H1 (cell line): ENCODE measurements around the gene UBASH3B. TPM values are rescaled to one million over a fixed set of nuclear protein-coding genes. Genes with fewer than 3 reads are reported as not detected.

Experiments used
- CTCF ChIA-PET: fragments of 300-600 bp; sonication (Branson Sonifier 250); formaldehyde crosslinking; loops from one replicate; lab custom pipeline; 2021; ENCODE audit not compliant: partially characterized antibody; lab: Charles Lee
- POLR2A ChIA-PET: fragments of 300-600 bp; sonication (Branson Sonifier 250); formaldehyde crosslinking; loops from one replicate; lab custom pipeline; 2021; ENCODE audit warnings: inconsistent platforms; ENCODE audit not compliant: partially characterized antibody; lab: Charles Lee
- DNase-seq, 2 experiments: peaks; one replicate each; pipeline versions ENCODE4 v3.0.0 to v3.0.0-alpha.2; 2010 to 2022; ENCODE audit warnings: low spot score in 2 of 2, low read depth in 1 of 2, mixed read lengths in 1 of 2
- FAIRE-seq: peaks from 2 replicates; lab custom pipeline; 2011; peaks lifted over from hg19 to GRCh38; lab: Jason Lieb, UNC
- H2AFZ ChIP-seq: 2 replicates; pipeline ENCODE4 v1.8.1; 2012; ENCODE audit warnings: low read length, inconsistent platforms
- H2AK5ac ChIP-seq: 2 replicates; pipeline ENCODE4 v1.6.1; 2013; ENCODE audit warnings: low read depth, low read length
- H2BK120ac ChIP-seq: replicated peaks from 2 replicates; pipeline ENCODE3; 2013; ENCODE audit warnings: low read depth, low read length, inconsistent platforms
- H2BK12ac ChIP-seq: 2 replicates; pipeline ENCODE4 v1.6.1; 2013; ENCODE audit warnings: low read depth, low read length
- H2BK15ac ChIP-seq: 2 replicates; pipeline ENCODE4 v1.6.1; 2013; ENCODE audit warnings: low read length
- H2BK20ac ChIP-seq: 2 replicates; pipeline ENCODE4 v1.6.1; 2013; ENCODE audit warnings: low read length
- H2BK5ac ChIP-seq: 2 replicates; pipeline ENCODE4 v1.6.1; 2013; ENCODE audit warnings: low read depth, low read length
- H3K14ac ChIP-seq: 2 replicates; pipeline ENCODE4 v1.6.1; 2013; ENCODE audit warnings: inconsistent platforms; ENCODE audit not compliant: insufficient read length
- H3K18ac ChIP-seq: 2 replicates; pipeline ENCODE4 v1.6.1; 2013; ENCODE audit warnings: low read length; ENCODE audit errors: extremely low read depth
- H3K23ac ChIP-seq: 2 replicates; pipeline ENCODE4 v1.6.1; 2013; ENCODE audit warnings: inconsistent platforms; ENCODE audit not compliant: insufficient read length
- H3K23me2 ChIP-seq: 2 replicates; pipeline ENCODE4 v1.6.1; 2013; ENCODE audit warnings: low read depth, low read length
- H3K27ac ChIP-seq: 2 replicates; pipeline ENCODE4 v1.6.1; 2011; ENCODE audit warnings: low read depth, low read length, inconsistent platforms
- H3K27me3 ChIP-seq, 4 experiments: replicated peaks in 1 of 4; 1 replicate in 1 of 4; 2 replicates in 3 of 4; pipeline versions ENCODE4 v1.6.1 to v1.8.1; 2011 to 2013; ENCODE audit warnings: low read length in 3 of 4, mild to moderate bottlenecking in 3 of 4, inconsistent platforms in 2 of 4, mixed read lengths in 2 of 4, moderate library complexity in 1 of 4; ENCODE audit not compliant: control insufficient read depth in 3 of 4, insufficient read depth in 3 of 4; ENCODE audit errors: extremely low read depth in 1 of 4
- H3K36me3 ChIP-seq, 4 experiments: 2 replicates each; pipeline versions ENCODE4 v1.6.1 to v1.8.1; 2011 to 2013; ENCODE audit warnings: mild to moderate bottlenecking in 4 of 4, low read length in 3 of 4, moderate library complexity in 2 of 4, control low read depth in 1 of 4, inconsistent platforms in 1 of 4; ENCODE audit not compliant: insufficient read depth in 4 of 4, control insufficient read depth in 2 of 4
- H3K4ac ChIP-seq: replicated peaks from 2 replicates; pipeline ENCODE3; 2013; ENCODE audit warnings: low read length, low read depth, mixed read lengths, inconsistent platforms; ENCODE audit not compliant: insufficient read length
- H3K4me1 ChIP-seq, 4 experiments: replicated peaks in 1 of 4; 1 replicate in 1 of 4; 2 replicates in 3 of 4; pipeline versions ENCODE4 v1.6.1 to v1.8.1; 2011 to 2013; ENCODE audit warnings: low read length in 3 of 4, inconsistent platforms in 2 of 4, mixed read lengths in 1 of 4; ENCODE audit not compliant: insufficient read depth in 4 of 4, control insufficient read depth in 3 of 4
- H3K4me2 ChIP-seq, 2 experiments: 2 replicates each; pipeline versions ENCODE4 v1.6.1 to v1.8.1; 2011 to 2013; ENCODE audit warnings: low read depth in 2 of 2, low read length in 2 of 2, control low read depth in 1 of 2, inconsistent platforms in 1 of 2, mild to moderate bottlenecking in 1 of 2; ENCODE audit not compliant: insufficient read depth in 1 of 2
- H3K4me3 ChIP-seq, 4 experiments: fragments of 200-600, 300-600 bp in 1 of 4; sonication (generic), shearing (Covaris generic), sonication (Bioruptor Twin) in 1 of 4; 2 replicates each; pipeline versions ENCODE4 v1.5.1 to v1.8.1; 2011 to 2016; ENCODE audit warnings: low read length in 4 of 4, low read depth in 3 of 4, control low read depth in 2 of 4, inconsistent platforms in 2 of 4, mild to moderate bottlenecking in 2 of 4, mixed read lengths in 1 of 4, moderate library complexity in 1 of 4; ENCODE audit not compliant: insufficient read depth in 2 of 4; ENCODE audit errors: extremely low read depth in 1 of 4
- H3K56ac ChIP-seq: replicated peaks from 2 replicates; pipeline ENCODE3; 2013; ENCODE audit warnings: low read depth, mild to moderate bottlenecking, mixed read lengths, low read length, inconsistent platforms; ENCODE audit not compliant: insufficient read length
- H3K79me1 ChIP-seq: 2 replicates; pipeline ENCODE4 v1.6.1; 2013; ENCODE audit warnings: low read depth, low read length, control low read depth
- H3K79me2 ChIP-seq, 2 experiments: 2 replicates each; pipeline versions ENCODE4 v1.6.1 to v1.8.1; 2012 to 2013; ENCODE audit warnings: low read length in 2 of 2, mild to moderate bottlenecking in 2 of 2, inconsistent platforms in 1 of 2; ENCODE audit not compliant: insufficient read depth in 2 of 2, control insufficient read depth in 1 of 2
- H3K9ac ChIP-seq, 4 experiments: replicated peaks in 1 of 4; 1 replicate in 1 of 4; 2 replicates in 3 of 4; pipeline versions ENCODE4 v1.6.1 to v1.8.1; 2011 to 2013; ENCODE audit warnings: low read depth in 3 of 4, low read length in 3 of 4, control low read depth in 2 of 4, mild to moderate bottlenecking in 2 of 4, moderate library complexity in 2 of 4, inconsistent platforms in 1 of 4; ENCODE audit errors: extremely low read depth in 1 of 4
- H3K9me3 ChIP-seq, 2 experiments: 2 replicates each; pipeline versions ENCODE4 v1.6.1 to v1.8.1; 2012 to 2013; ENCODE audit warnings: mild to moderate bottlenecking in 2 of 2, moderate library complexity in 2 of 2, control low read depth in 1 of 2, inconsistent platforms in 1 of 2, low read depth in 1 of 2, low read length in 1 of 2, mixed read lengths in 1 of 2; ENCODE audit not compliant: insufficient read depth in 2 of 2
- H4K20me1 ChIP-seq, 2 experiments: replicated peaks in 1 of 2; 2 replicates each; pipeline versions ENCODE3 to v1.8.1; 2011 to 2013; ENCODE audit warnings: inconsistent platforms in 2 of 2, low read length in 2 of 2, mild to moderate bottlenecking in 1 of 2; ENCODE audit not compliant: insufficient read depth in 2 of 2, control insufficient read depth in 1 of 2
- H4K5ac ChIP-seq: 2 replicates; pipeline ENCODE4 v1.6.1; 2013; ENCODE audit warnings: low read length, low read depth, mixed read lengths, inconsistent platforms; ENCODE audit not compliant: insufficient read length
- H4K8ac ChIP-seq: 2 replicates; pipeline ENCODE4 v1.8.0; 2013; ENCODE audit warnings: mild to moderate bottlenecking, moderate library complexity, low read length, inconsistent platforms; ENCODE audit not compliant: insufficient read depth; ENCODE audit errors: extremely low read depth
- H4K91ac ChIP-seq: replicated peaks from 2 replicates; pipeline ENCODE3; 2013; ENCODE audit warnings: low read length, mixed read lengths, inconsistent platforms; ENCODE audit not compliant: insufficient read length
- ATF3 ChIP-seq: IDR thresholded peaks from 2 replicates; pipeline ENCODE4 v1.6.1; 2011; ENCODE audit warnings: low read depth, mild to moderate bottlenecking, low read length; ENCODE audit not compliant: insufficient read depth
- BCL11A ChIP-seq, 2 experiments: IDR thresholded peaks; one replicate each; pipeline ENCODE4 v1.6.1; 2011; ENCODE audit warnings: low read depth in 2 of 2, low read length in 2 of 2, mild to moderate bottlenecking in 2 of 2
- CHD1 ChIP-seq: IDR thresholded peaks from 2 replicates; pipeline ENCODE4 v1.6.1; 2012; ENCODE audit warnings: low read depth, low read length, improper control_type of control experiment
- FOSL1 ChIP-seq: IDR thresholded peaks from 2 replicates; pipeline ENCODE4 v1.6.1; 2011; ENCODE audit warnings: mild to moderate bottlenecking, low read depth, low read length, moderate library complexity; ENCODE audit not compliant: insufficient read depth
- GTF2F1 ChIP-seq: IDR thresholded peaks from 2 replicates; pipeline ENCODE4 v1.6.1; 2012; ENCODE audit warnings: low read depth, low read length, improper control_type of control experiment, borderline replicate concordance
- RAD21 ChIP-seq, 2 experiments: IDR thresholded peaks in 1 of 2; conservative IDR thresholded peaks in 1 of 2; 2 replicates each; pipeline ENCODE4 v1.6.1; 2011; ENCODE audit warnings: low read depth in 2 of 2, low read length in 2 of 2, improper control_type of control experiment in 1 of 2, inconsistent platforms in 1 of 2, mild to moderate bottlenecking in 1 of 2, moderate library complexity in 1 of 2
- SAP30 ChIP-seq: fragments of 300-600 bp; sonication (generic); IDR thresholded peaks from 2 replicates; pipeline ENCODE4 v1.7.1; 2012; ENCODE audit warnings: low read length, moderate library complexity, mild to moderate bottlenecking, inconsistent platforms; ENCODE audit not compliant: insufficient read depth, insufficient replicate concordance
- TEAD4 ChIP-seq: IDR thresholded peaks from 2 replicates; pipeline ENCODE4 v1.6.1; 2012; ENCODE audit warnings: low read depth, low read length, inconsistent platforms, mixed read lengths
- WGBS, 2 experiments: shearing (Covaris generic) in 1 of 2; methylation state at CpG; one replicate each; pipeline versions ENCODE4 v1.1.6 to v1.1.7; 2013 to 2015; ENCODE audit warnings: low lambda C conversion rate in 2 of 2, mixed read lengths in 2 of 2, inconsistent platforms in 1 of 2, low coverage in 1 of 2, missing lambda C conversion rate in 1 of 2; ENCODE audit not compliant: insufficient replicate concordance in 2 of 2, insufficient coverage in 1 of 2, insufficient read length in 1 of 2; ENCODE audit errors: extremely low coverage in 1 of 2, missing lambda C conversion rate in 1 of 2; 5-methylcytosine and 5-hydroxymethylcytosine counted together
- polyA plus RNA-seq, 7 experiments: library from polyadenylated mRNA; depleted of rRNA in 3 of 7; stranded (reverse) in 5 of 7; unstranded in 2 of 7; fragments of >200 nt in 5 of 7; fragments of 200-250 nt in 2 of 7; gene quantifications; 1 replicate in 5 of 7; 2 replicates in 1 of 7; 4 replicates in 1 of 7; pipeline versions ENCODE4 v1.2.1 to v1.2.3, GENCODE V29; 2011 to 2013; ENCODE audit warnings: missing spikeins in 2 of 7, mixed read lengths in 2 of 7
- total RNA-seq: library from RNA; stranded (reverse); fragmentation: NEBNext Ultra II Directional; extraction: Animal tissue kit (Norgen Biotek cat#: 25700); gene quantifications from 2 replicates; pipeline ENCODE4 v1.2.1, GENCODE V29; 2021
- TF ChIP-seq, protein P1 (sequence below): IDR thresholded peaks from 2 replicates; pipeline ENCODE4 v1.6.1; 2012; ENCODE audit warnings: low read length, inconsistent platforms

UBASH3B gene
- total and polyA plus RNA-seq, 2 of the 8 experiments (the other 6 are each of a cell fraction or from before 2014, with no cell fraction given): 7.5 to 9.5 TPM

GRCh38 chr11:122715548-122716440, 60.3 kb downstream of the UBASH3B start:
- Histone ChIP-seq H2BK120ac (no peak overlapping the region), H3K23me2 (no peaks in the 10 kb centered on the region), H3K18ac (no peak overlapping the region; the same call in 1 of the 2 replicates), H3K79me1 (no peaks in the 10 kb centered on the region), H2BK12ac (no peak overlapping the region), H3K9me3 (no peaks in the 10 kb centered on the region), H2BK5ac (no peak overlapping the region), H4K5ac (no peak overlapping the region), H3K9ac (no peak overlapping the region), H3K14ac (no peak overlapping the region), H2BK20ac (no peak overlapping the region), H4K20me1 (no peaks in the 10 kb centered on the region), H3K23ac (no peak overlapping the region), H3K4me3 (no peak overlapping the region), H3K36me3 (no peaks in the 10 kb centered on the region), H3K56ac (no peak overlapping the region), H4K91ac (no peak overlapping the region), H3K27me3 (no peaks in the 10 kb centered on the region), H3K4ac (no peak overlapping the region), H3K4me1 (no peaks in the 10 kb centered on the region), H2BK15ac (no peak overlapping the region), H3K79me2 (no peaks in the 10 kb centered on the region), H3K4me2 (no peak overlapping the region), H3K27ac (no peak overlapping the region), H2AFZ (no peak overlapping the region), H2AK5ac (no peak overlapping the region), H4K8ac (no peak overlapping the region)
- DNase-seq (no peak), FAIRE-seq (no peak)
- 91% methylated on average over 11 of the region's 11 CpGs; no CpG with 5 or more reads in 1 of the 2 experiments for WGBS, 2 experiments
- POLR2A ChIA-PET: no interaction called here
- CTCF ChIA-PET: interaction anchor here (0.5 to 1.3 kb wide), 4 partner anchors 8 to 86 kb away, joined by 3 to 4 read pairs (median 3); no protein-coding TSS in a partner anchor
- no peak for TF ChIP-seq SAP30
- TF ChIP-seq RAD21 (IDR thresholded peaks at IDR 0.05 in 1 of 2, conservative IDR thresholded peaks at IDR 0.05 in 1 of 2; ENCODE audit: low read depth in 2 of 2, low read length in 2 of 2): no peak
- no peak for TF ChIP-seq CHD1
- no peak for TF ChIP-seq FOSL1
- TF ChIP-seq BCL11A (IDR thresholded peaks at IDR 0.05; ENCODE audit: low read depth in 2 of 2, low read length in 2 of 2): no peak
- no peak for TF ChIP-seq GTF2F1
- no peak for TF ChIP-seq ATF3
- TF ChIP-seq, protein P1, sequence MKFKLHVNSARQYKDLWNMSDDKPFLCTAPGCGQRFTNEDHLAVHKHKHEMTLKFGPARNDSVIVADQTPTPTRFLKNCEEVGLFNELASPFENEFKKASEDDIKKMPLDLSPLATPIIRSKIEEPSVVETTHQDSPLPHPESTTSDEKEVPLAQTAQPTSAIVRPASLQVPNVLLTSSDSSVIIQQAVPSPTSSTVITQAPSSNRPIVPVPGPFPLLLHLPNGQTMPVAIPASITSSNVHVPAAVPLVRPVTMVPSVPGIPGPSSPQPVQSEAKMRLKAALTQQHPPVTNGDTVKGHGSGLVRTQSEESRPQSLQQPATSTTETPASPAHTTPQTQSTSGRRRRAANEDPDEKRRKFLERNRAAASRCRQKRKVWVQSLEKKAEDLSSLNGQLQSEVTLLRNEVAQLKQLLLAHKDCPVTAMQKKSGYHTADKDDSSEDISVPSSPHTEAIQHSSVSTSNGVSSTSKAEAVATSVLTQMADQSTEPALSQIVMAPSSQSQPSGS: no peak
- TF ChIP-seq TEAD4: no peak
